Mammary epithelial cell (primary cell): ENCODE measurements around the gene STAB2.

Experiments used
- CTCF ChIP-seq, 2 donors: IDR thresholded peaks in 1 of 2; conservative IDR thresholded peaks in 1 of 2; 2 replicates each; pipeline ENCODE4 v1.5.1; 2011 to 2012; ENCODE audit warnings: inconsistent platforms in 2 of 2, low read length in 2 of 2, mild to moderate bottlenecking in 2 of 2, control low read depth in 1 of 2, low read depth in 1 of 2; ENCODE audit not compliant: insufficient read depth in 1 of 2; ENCODE audit errors: extremely low read depth in 1 of 2
- EZH2 ChIP-seq: IDR thresholded peaks from 2 replicates; pipeline ENCODE4 v1.6.1; 2012; ENCODE audit warnings: low read length, inconsistent platforms, borderline replicate concordance

GRCh38 chr12:103697971-103698751 lies 111.1 kb downstream of the STAB2 start:
- TF ChIP-seq CTCF (conservative IDR thresholded peaks at IDR 0.05 in 1 of 2, IDR thresholded peaks at IDR 0.05 in 1 of 2; ENCODE audit: extremely low read depth in 1 of 2, insufficient read depth in 1 of 2, low read depth in 1 of 2, low read length in 2 of 2) (no peak), EZH2 (no peak)
